Measurements from ENCODE around the gene SMG9. TPM values are rescaled to one million over a fixed set of nuclear protein-coding genes. Genes with fewer than 3 reads are reported as not detected.

The SMG9 gene
- total RNA-seq, 4 donors from 2014 or later = 8.9 to 25.9 (median 17.9) TPM

DNA sequence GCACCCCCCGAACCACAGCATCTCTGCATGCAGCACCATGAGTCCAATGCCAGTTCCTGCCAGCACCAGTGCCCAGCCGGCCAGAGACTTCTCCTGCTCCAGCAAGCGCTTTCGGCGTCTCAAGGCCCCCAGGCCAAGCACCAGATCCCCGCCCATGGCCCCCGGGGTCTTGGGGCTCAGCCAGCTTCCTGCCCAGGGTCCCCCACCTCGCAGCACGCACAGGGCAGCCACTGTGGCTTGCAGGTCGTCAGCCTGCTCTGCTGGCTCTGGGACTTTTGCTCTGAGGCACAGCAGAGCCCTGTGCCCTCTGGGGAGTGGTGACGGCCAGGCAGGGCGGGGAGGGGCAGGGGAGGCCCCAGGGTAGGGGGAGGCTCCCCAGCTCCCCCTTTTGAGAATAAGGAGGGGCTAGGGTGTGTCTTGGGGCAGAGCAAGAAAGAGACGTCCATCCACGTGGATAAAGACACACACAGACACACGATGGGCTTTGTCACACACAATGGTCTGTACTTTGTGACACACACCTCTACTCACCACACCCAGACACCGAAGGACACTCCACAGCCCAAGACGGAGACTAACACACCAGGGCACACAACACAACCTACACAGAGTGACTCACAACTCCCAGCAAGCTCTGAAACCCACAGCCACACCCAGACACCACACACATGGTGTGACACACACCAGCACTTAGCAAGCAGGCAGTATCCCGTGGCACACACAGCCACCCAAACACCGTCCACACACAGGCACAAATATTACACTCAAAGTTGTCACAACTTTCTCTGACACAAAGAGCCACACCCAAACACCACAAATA lies 26.2 kb upstream of the SMG9 start, which contains the start of gene KCNN4:
KCNN4 (minus strand) TSS at position 268 of the 820 bp plus-strand sequence; CDS start at position 156, 112 bp downstream.
- peaks cover 0 to 33% (median 13%) of the 10 kb centered on the region in 3 donors for H3K4me1 ChIP-seq
- H3K36me3 ChIP-seq = no peaks in the 10 kb centered on the region
- peak within 1 kb of the TSS in 1 of 2 donors; percentile 24 for H3K4me3 ChIP-seq
- H3K27ac ChIP-seq = peak within 1 kb of the TSS in 2 of 4 donors; percentile 24 to 53
- TF ChIP-seq, protein P1, sequence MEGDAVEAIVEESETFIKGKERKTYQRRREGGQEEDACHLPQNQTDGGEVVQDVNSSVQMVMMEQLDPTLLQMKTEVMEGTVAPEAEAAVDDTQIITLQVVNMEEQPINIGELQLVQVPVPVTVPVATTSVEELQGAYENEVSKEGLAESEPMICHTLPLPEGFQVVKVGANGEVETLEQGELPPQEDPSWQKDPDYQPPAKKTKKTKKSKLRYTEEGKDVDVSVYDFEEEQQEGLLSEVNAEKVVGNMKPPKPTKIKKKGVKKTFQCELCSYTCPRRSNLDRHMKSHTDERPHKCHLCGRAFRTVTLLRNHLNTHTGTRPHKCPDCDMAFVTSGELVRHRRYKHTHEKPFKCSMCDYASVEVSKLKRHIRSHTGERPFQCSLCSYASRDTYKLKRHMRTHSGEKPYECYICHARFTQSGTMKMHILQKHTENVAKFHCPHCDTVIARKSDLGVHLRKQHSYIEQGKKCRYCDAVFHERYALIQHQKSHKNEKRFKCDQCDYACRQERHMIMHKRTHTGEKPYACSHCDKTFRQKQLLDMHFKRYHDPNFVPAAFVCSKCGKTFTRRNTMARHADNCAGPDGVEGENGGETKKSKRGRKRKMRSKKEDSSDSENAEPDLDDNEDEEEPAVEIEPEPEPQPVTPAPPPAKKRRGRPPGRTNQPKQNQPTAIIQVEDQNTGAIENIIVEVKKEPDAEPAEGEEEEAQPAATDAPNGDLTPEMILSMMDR (IDR thresholded peaks at IDR 0.05) = no peak
- TF ChIP-seq POLR2AphosphoS5 (IDR thresholded peaks at IDR 0.05) (no peak), EP300 (IDR thresholded peaks at IDR 0.05) (no peak), POLR2A (IDR thresholded peaks at IDR 0.05) (no peak)
- WGBS, 2 donors (ENCODE audit: low coverage in 1 of 2) = 40 to 42% methylated on average over 1 to 3 of the region's 19 CpGs
- no peak for ATAC-seq
- no peaks in the 10 kb centered on the region for H3K9me3 ChIP-seq
- peaks cover 66% of the 10 kb centered on the region for H3K27me3 ChIP-seq

DNA sequence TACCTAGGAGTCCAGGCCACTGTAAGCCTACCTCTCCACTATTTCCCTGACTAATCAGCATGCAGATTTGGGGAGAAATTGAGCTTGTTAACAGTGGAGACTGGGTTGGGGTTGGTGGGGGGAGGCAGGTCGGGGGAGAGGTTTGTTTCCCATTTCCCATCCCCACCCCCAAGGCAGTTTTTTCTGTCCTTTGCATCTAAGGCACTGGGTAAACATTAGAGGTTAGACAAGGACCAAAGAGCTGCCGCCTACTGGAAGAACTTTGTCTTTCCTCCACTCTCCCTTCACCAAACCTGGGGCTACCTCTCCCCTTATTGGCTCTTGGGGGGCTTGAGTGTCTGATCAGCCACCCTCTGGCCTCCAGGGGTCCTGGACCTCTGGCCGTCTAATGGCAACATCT lies 25.1 kb upstream of the SMG9 start:
- TF ChIP-seq EP300 (IDR thresholded peaks at IDR 0.05) (no peak), POLR2AphosphoS5 (IDR thresholded peaks at IDR 0.05) (no peak), POLR2A (IDR thresholded peaks at IDR 0.05) (no peak)
- TF ChIP-seq, protein P1 (IDR thresholded peaks at IDR 0.05) = no peak
- no peak for ATAC-seq
- no peaks in the 10 kb centered on the region for H3K9me3 ChIP-seq
- peaks cover 74% of the 10 kb centered on the region for H3K27me3 ChIP-seq
- H3K27ac ChIP-seq = peak overlapping the region in 2 of 4 donors; percentile 24 to 53
- no peaks in the 10 kb centered on the region for H3K36me3 ChIP-seq
- 55% methylated on average over 2 of the region's 3 CpGs; no CpG with 5 or more reads in 1 of the 2 donors for WGBS, 2 donors (ENCODE audit: low coverage in 1 of 2)
- no peak overlapping the region for H3K4me3 ChIP-seq
- H3K4me1 ChIP-seq = peaks cover 0 to 35% (median 16%) of the 10 kb centered on the region in 3 donors

DNA sequence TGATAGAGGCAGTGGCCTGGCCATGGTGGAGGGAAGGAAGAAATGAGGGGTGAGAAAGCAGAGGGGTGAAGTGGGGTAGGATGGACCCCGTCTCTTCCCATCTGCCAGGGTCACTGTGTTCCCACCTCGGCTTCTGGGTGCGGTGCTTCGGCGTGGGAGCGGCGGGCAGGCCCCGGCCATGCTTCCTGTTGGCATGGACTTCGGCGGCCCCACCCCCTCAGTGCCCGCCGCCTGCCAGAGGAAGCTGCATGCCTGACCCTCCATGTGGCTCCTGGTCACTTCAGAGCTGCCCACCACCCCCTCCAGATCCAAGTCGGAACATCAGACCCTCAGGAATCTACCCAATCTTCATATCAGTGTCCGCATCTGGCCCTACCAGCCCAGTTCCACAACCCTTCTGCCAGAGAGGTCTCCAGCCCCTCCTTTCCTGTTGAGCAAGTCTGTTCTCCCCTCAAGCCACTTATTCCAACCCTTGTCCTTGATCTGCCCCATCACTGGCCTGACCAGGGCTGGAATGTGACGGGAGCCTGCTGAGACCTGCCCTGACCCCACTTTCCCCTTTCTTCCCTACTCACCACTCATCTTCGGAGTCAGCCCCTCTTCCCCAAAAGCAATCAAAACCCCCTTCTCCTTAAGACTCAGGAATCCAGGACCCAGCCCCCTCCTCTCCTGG lies 24.5 kb upstream of the SMG9 start:
- Histone ChIP-seq H3K4me1 (peaks cover 0 to 35% (median 17%) of the 10 kb centered on the region in 3 donors), H3K27ac (peak overlapping the region in 2 of 4 donors; percentile 24 to 53), H3K27me3 (peaks cover 75% of the 10 kb centered on the region), H3K36me3 (no peaks in the 10 kb centered on the region), H3K4me3 (no peak overlapping the region), H3K9me3 (no peaks in the 10 kb centered on the region)
- ATAC-seq = no peak
- WGBS, 2 donors (ENCODE audit: low coverage in 1 of 2) = 54 to 89% methylated on average over 3 to 9 of the region's 16 CpGs
- TF ChIP-seq, protein P1 (IDR thresholded peaks at IDR 0.05) = no peak

DNA sequence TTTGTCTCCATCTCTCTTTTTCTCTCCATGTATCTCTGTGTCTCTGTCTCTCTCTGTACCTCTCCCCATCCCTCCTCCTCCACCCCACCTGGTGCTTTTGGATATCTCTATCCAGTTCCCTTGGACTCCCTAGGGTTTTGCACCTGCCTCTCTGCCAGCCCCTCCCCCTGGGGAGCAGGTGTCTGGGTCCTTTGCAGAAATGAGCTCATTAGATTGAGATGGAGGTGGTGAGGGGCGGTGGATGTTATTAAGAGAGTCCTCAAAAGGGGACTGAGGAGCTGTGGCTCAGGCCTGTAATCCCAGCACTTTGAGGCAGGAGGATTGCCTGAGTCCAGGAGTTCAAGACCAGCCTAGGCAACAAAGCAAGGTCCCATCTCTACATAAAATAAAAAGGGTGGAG lies 23.9 kb upstream of the SMG9 start:
- peak overlapping the region in 1 of 4 donors; percentile 53 for H3K27ac ChIP-seq

More for the DNA sequence above, 23.9 kb upstream of the SMG9 start:
- Histone ChIP-seq H3K27me3 (peaks cover 75% of the 10 kb centered on the region), H3K9me3 (no peaks in the 10 kb centered on the region), H3K4me1 (peaks cover 0 to 40% (median 18%) of the 10 kb centered on the region in 3 donors), H3K36me3 (no peaks in the 10 kb centered on the region), H3K4me3 (no peak overlapping the region)
- no peak for TF ChIP-seq POLR2A (IDR thresholded peaks at IDR 0.05)
- TF ChIP-seq POLR2AphosphoS5 (IDR thresholded peaks at IDR 0.05) = no peak
- no peak for TF ChIP-seq EP300 (IDR thresholded peaks at IDR 0.05)
- TF ChIP-seq, protein P1 (IDR thresholded peaks at IDR 0.05) = no peak
- no CpG with 5 or more reads among the region's 1 CpG for WGBS, 2 donors (ENCODE audit: low coverage in 1 of 2)
- ATAC-seq = no peak
